Panc1 (cell line): ENCODE results near the gene FARSB. TPM values are rescaled to one million over a fixed set of nuclear protein-coding genes. Genes with fewer than 3 reads are reported as not detected.

Source experiments
- ATAC-seq: fragments of 200-7000 bp; cut with Tn5 transposase; 2 replicates; pipeline ENCODE4 v1.9.1; 2020; ENCODE audit warnings: mild to moderate bottlenecking, moderate library complexity
- BruUV-seq: library from RNA; stranded (reverse); fragments of 400-500 nt; replicated peaks from 2 replicates; lab custom pipeline; 2021; lab: Mats Ljungman, UMichigan
- CTCF ChIA-PET: fragments of 300-600 bp; sonication (Branson Sonifier 250); formaldehyde crosslinking; loops from one replicate; lab custom pipeline; 2022; ENCODE audit warnings: antibody characterized with exemption; lab: Charles Lee
- POLR2A ChIA-PET: fragments of 300-600 bp; sonication (Branson Sonifier 250); formaldehyde crosslinking; loops from one replicate; lab custom pipeline; 2022; ENCODE audit warnings: antibody characterized with exemption; lab: Charles Lee
- DNase-seq: peaks from one replicate; pipeline ENCODE4 v3.0.0-alpha.2; 2010; ENCODE audit warnings: low read depth, low spot score
- H3K27ac ChIP-seq: 2 replicates; pipeline ENCODE4 v1.5.1; 2011; ENCODE audit warnings: mild to moderate bottlenecking, low read length, inconsistent platforms
- H3K27me3 ChIP-seq: fragments of 200-500 bp; sonication (Bioruptor generic); 2 replicates; pipeline ENCODE4 v1.6.0; 2014; ENCODE audit warnings: low read length, inconsistent platforms; ENCODE audit not compliant: control insufficient read depth, insufficient read depth
- H3K36me3 ChIP-seq: fragments of 200-500 bp; sonication (Bioruptor generic); 2 replicates; pipeline ENCODE4 v1.5.1; 2014; ENCODE audit warnings: inconsistent platforms, mild to moderate bottlenecking, low read length, moderate library complexity; ENCODE audit not compliant: control insufficient read depth, insufficient read depth
- H3K4me1 ChIP-seq: 2 replicates; pipeline ENCODE4 v1.5.1; 2011; ENCODE audit warnings: inconsistent platforms, mild to moderate bottlenecking, low read length, moderate library complexity; ENCODE audit not compliant: control insufficient read depth, insufficient read depth
- H3K4me3 ChIP-seq, 2 experiments: 2 replicates each; pipeline ENCODE4 v1.5.1; 2011 to 2012; ENCODE audit warnings: low read depth in 2 of 2, low read length in 2 of 2, mild to moderate bottlenecking in 2 of 2, inconsistent platforms in 1 of 2, moderate library complexity in 1 of 2
- H3K9me3 ChIP-seq: fragments of 200-500 bp; sonication (Bioruptor generic); 2 replicates; pipeline ENCODE4 v1.5.1; 2014; ENCODE audit warnings: low read depth, mild to moderate bottlenecking, inconsistent platforms, low read length, moderate library complexity; ENCODE audit not compliant: control insufficient read depth, insufficient read depth
- CTCF ChIP-seq: fragments of 450-650 bp; IDR thresholded peaks from 2 replicates; pipeline ENCODE4 v1.5.1; 2017; ENCODE audit warnings: mild to moderate bottlenecking
- POLR2AphosphoS5 ChIP-seq: IDR thresholded peaks from 2 replicates; pipeline ENCODE4 v1.6.1; 2012; ENCODE audit warnings: mild to moderate bottlenecking, low read depth, low read length, moderate library complexity
- REST ChIP-seq, 2 experiments: IDR thresholded peaks; 2 replicates each; pipeline ENCODE4 v1.6.1; 2011 to 2012; ENCODE audit warnings: low read depth in 2 of 2, control low read depth in 1 of 2, low read length in 1 of 2, mild to moderate bottlenecking in 1 of 2, moderate library complexity in 1 of 2; ENCODE audit not compliant: insufficient read depth in 1 of 2
- SIN3A ChIP-seq: IDR thresholded peaks from 2 replicates; pipeline ENCODE4 v1.6.1; 2012; ENCODE audit warnings: low read depth, mild to moderate bottlenecking, low read length, moderate library complexity, borderline replicate concordance; ENCODE audit not compliant: insufficient read depth
- TCF7L2 ChIP-seq: IDR thresholded peaks from 2 replicates; pipeline ENCODE4 v1.6.1; 2011; ENCODE audit warnings: mild to moderate bottlenecking, low read depth, low read length, inconsistent platforms
- in situ Hi-C: cut with HindIII; loops from 2 replicates; pipeline ENCODE4 v1.10.0; 2016; ENCODE audit warnings: low sequenced_read_pairs, low pct_unique_long_range_greater_than_20kb
- intact Hi-C: fragments of 100-400 bp; cut with micrococcal nuclease; formaldehyde crosslinking; loops from one replicate; pipeline ENCODE4 v1.10.0; 2022; ENCODE audit not compliant: unreplicated experiment
- total RNA-seq: library from RNA; stranded (reverse); gene quantifications from one replicate; pipeline ENCODE4 v1.2.1, GENCODE V29; 2021; ENCODE audit not compliant: unreplicated experiment

FARSB gene
- total RNA-seq, 1 experiment from 2014 or later: 31.6 TPM

GRCh38 chr2:222669353-222669752 is 13.5 kb upstream of the FARSB start:
- in situ Hi-C loops: no loop called here
- DNase-seq: no peak
- Histone ChIP-seq H3K27me3 (no peaks in the 10 kb centered on the region), H3K36me3 (no peaks in the 10 kb centered on the region), H3K27ac (no peak overlapping the region), H3K4me3 (no peak overlapping the region), H3K4me1 (peaks cover 3% of the 10 kb centered on the region; the same call in 1 of the 2 replicates), H3K9me3 (no peaks in the 10 kb centered on the region)
- ChIA-PET CTCF (no interaction called here), POLR2A (no interaction called here)
- TF ChIP-seq SIN3A: no peak
- TF ChIP-seq REST (IDR thresholded peaks at IDR 0.05; ENCODE audit: insufficient read depth in 1 of 2, low read depth in 2 of 2, low read length in 1 of 2): peak in 1 of 2 experiments; percentile 40; a peak in 1 of 4 replicates
- TF ChIP-seq CTCF: no peak
- no peak for TF ChIP-seq POLR2AphosphoS5
- intact Hi-C loops: no loop called here
- no TSS peak for BruUV-seq
- no peak for ATAC-seq

- ChIA-PET CTCF (no interaction called here), POLR2A (no interaction called here)
- no TSS peak for BruUV-seq
- in situ Hi-C loops (no loop called here), intact Hi-C loops (no loop called here)
- Histone ChIP-seq H3K27me3 (no peaks in the 10 kb centered on the region), H3K36me3 (no peaks in the 10 kb centered on the region), H3K4me3 (no peak overlapping the region), H3K27ac (no peak overlapping the region), H3K9me3 (no peaks in the 10 kb centered on the region), H3K4me1 (peaks cover 3% of the 10 kb centered on the region; the same call in 1 of the 2 replicates)
- no peak for TF ChIP-seq TCF7L2
- DNase-seq (no peak), ATAC-seq (no peak)
Observed at GRCh38 chr2:222668494-222669154, 12.7 kb upstream of the FARSB start.

GRCh38 chr2:222663479-222663878 is 7.6 kb upstream of the FARSB start:
- no TSS peak for BruUV-seq
- TF ChIP-seq SIN3A (no peak), TCF7L2 (no peak), REST (IDR thresholded peaks at IDR 0.05; ENCODE audit: insufficient read depth in 1 of 2, low read depth in 2 of 2, low read length in 1 of 2) (no peak), CTCF (no peak), POLR2AphosphoS5 (no peak)
- in situ Hi-C loops: no loop called here
- Histone ChIP-seq H3K27me3 (no peaks in the 10 kb centered on the region), H3K4me1 (no peaks in the 10 kb centered on the region), H3K27ac (no peak overlapping the region), H3K9me3 (no peaks in the 10 kb centered on the region), H3K36me3 (no peaks in the 10 kb centered on the region), H3K4me3 (no peak overlapping the region)
- intact Hi-C loops: no loop called here
- no peak for ATAC-seq
- CTCF ChIA-PET: no interaction called here
- DNase-seq: no peak
- POLR2A ChIA-PET: no interaction called here
